Thyroid gland (tissue), 4 donors: ENCODE data around the gene LMO1.

ENCODE experiments used
- POLR2A ChIP-seq, 2 donors: fragments of 450-650 bp; IDR thresholded peaks; one replicate each; pipeline ENCODE4 v1.6.1; 2017; ENCODE audit warnings: antibody characterized with exemption in 2 of 2, mild to moderate bottlenecking in 2 of 2, moderate library complexity in 1 of 2
- TF ChIP-seq, protein P1 (sequence below), 6 experiments: fragments of 200-600 bp in 3 of 6; fragments of 450-650 bp in 3 of 6; sonication (generic) in 3 of 6; IDR thresholded peaks; one replicate each; pipeline ENCODE4 v1.5.1; 2016 to 2019; ENCODE audit warnings: antibody characterized with exemption in 6 of 6, mild to moderate bottlenecking in 2 of 6, inconsistent platforms in 1 of 6, moderate library complexity in 1 of 6

DNA sequence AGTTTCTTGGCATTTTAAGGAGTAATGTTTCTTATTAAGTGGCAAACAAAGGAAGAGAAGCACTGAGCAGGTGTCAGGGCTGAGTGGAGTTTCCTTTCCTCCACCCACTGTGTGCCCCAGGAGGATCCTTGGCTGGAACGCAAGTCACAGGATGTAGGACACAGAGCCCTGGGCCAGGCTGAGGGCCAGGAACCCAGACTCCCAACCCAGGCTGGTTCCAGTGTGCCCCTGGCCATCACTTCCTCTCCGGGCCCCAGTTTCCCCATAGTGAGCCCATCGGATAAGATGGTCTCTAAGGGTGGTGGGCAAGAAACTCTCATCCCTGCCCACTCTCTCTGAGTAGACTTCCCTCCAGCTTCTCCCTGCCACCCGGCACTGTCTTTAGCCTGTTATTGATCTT lies 45.3 kb downstream of the LMO1 start:
- TF ChIP-seq, protein P1, sequence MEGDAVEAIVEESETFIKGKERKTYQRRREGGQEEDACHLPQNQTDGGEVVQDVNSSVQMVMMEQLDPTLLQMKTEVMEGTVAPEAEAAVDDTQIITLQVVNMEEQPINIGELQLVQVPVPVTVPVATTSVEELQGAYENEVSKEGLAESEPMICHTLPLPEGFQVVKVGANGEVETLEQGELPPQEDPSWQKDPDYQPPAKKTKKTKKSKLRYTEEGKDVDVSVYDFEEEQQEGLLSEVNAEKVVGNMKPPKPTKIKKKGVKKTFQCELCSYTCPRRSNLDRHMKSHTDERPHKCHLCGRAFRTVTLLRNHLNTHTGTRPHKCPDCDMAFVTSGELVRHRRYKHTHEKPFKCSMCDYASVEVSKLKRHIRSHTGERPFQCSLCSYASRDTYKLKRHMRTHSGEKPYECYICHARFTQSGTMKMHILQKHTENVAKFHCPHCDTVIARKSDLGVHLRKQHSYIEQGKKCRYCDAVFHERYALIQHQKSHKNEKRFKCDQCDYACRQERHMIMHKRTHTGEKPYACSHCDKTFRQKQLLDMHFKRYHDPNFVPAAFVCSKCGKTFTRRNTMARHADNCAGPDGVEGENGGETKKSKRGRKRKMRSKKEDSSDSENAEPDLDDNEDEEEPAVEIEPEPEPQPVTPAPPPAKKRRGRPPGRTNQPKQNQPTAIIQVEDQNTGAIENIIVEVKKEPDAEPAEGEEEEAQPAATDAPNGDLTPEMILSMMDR (IDR thresholded peaks at IDR 0.05) = no peak
- TF ChIP-seq POLR2A (IDR thresholded peaks at IDR 0.05) = no peak
